SK-N-SH treated with all-trans-retinoic acid at 6 μM for 48 hours (cell line): ENCODE results near the gene MRFAP1.

Experiments
- ARNTL ChIP-seq: fragments of 450-650 bp; formaldehyde crosslinking; IDR thresholded peaks from 2 replicates; pipeline ENCODE4 v1.5.0; 2020; ENCODE audit warnings: low read depth, mild to moderate bottlenecking, moderate library complexity, borderline replicate concordance
- CSDC2 ChIP-seq: fragments of 250-450 bp; sonication (Bioruptor Pico); IDR thresholded peaks from 2 replicates; pipeline ENCODE4 v1.5.0; 2020; ENCODE audit warnings: mild to moderate bottlenecking, moderate library complexity
- GLIS3 ChIP-seq: fragments of 250-450 bp; sonication (Bioruptor Pico); IDR thresholded peaks from 2 replicates; pipeline ENCODE4 v1.5.0; 2020; ENCODE audit warnings: mild to moderate bottlenecking, moderate library complexity
- RARB ChIP-seq: fragments of 250-450 bp; sonication (Bioruptor Pico); IDR thresholded peaks from 2 replicates; pipeline ENCODE4 v1.8.0; 2021; ENCODE audit warnings: mild to moderate bottlenecking, moderate library complexity
- ZC3H10 ChIP-seq: fragments of 250-450 bp; sonication (Bioruptor Pico); IDR thresholded peaks from 2 replicates; pipeline ENCODE4 v1.5.1; 2021; ENCODE audit warnings: mild to moderate bottlenecking, moderate library complexity
- ZFP3 ChIP-seq: fragments of 250-450 bp; sonication (Bioruptor Pico); IDR thresholded peaks from 2 replicates; pipeline ENCODE4 v1.5.0; 2020; ENCODE audit warnings: mild to moderate bottlenecking, moderate library complexity
- TF ChIP-seq, protein P1 (sequence below): fragments of 250-450 bp; sonication (Bioruptor Pico); IDR thresholded peaks from 2 replicates; pipeline ENCODE4 v1.5.1; 2020; ENCODE audit warnings: low read depth, mild to moderate bottlenecking, moderate library complexity

DNA sequence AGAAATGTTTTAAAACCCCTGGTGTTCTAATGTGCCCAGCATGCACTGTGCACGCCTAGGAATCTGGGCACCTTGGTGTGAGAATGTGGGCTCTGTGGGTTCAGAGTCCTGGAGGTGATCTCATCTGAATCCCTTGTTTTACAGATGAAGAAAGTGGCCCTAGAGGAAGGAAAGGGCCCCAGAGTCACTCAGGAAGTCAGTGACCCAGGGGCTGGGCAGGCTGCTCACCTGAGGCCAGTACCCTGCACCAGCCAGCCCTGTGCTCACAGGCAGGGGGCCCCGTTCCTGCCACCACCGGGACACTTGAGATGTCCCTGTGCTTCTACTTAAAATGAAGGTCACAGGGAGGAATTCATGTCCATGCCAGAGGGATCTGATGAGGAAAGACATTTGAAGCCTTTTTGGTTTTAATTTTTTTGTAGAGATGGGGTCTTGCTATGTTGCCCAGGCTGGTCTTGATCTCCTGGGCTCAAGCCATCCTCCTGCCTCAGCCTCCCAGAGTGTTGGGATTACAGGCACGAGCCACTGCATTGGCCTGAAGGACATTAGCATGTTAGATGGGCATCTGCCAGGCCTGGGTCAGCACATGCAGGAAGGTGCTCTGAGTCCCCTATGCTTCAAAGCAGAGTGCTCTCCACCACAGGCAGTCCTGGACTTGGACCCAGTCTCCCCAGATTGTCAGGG, 45.8 kb downstream of the MRFAP1 start:
- TF ChIP-seq, protein P1, sequence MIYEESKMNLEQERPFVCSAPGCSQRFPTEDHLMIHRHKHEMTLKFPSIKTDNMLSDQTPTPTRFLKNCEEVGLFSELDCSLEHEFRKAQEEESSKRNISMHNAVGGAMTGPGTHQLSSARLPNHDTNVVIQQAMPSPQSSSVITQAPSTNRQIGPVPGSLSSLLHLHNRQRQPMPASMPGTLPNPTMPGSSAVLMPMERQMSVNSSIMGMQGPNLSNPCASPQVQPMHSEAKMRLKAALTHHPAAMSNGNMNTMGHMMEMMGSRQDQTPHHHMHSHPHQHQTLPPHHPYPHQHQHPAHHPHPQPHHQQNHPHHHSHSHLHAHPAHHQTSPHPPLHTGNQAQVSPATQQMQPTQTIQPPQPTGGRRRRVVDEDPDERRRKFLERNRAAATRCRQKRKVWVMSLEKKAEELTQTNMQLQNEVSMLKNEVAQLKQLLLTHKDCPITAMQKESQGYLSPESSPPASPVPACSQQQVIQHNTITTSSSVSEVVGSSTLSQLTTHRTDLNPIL (CRISPR knock-in tag) = no peak
- TF ChIP-seq ZFP3 (CRISPR knock-in tag) (no peak), ZC3H10 (CRISPR knock-in tag) (no peak), RARB (no peak), CSDC2 (CRISPR knock-in tag) (no peak), GLIS3 (CRISPR knock-in tag) (no peak), ARNTL (CRISPR knock-in tag) (no peak)
